Posterior vena cava (tissue), 2 donors: ENCODE results near the gene KRT5. TPM values are rescaled to one million over a fixed set of nuclear protein-coding genes. Genes with fewer than 3 reads are reported as not detected.

ENCODE experiments used
- DNase-seq: peaks from one replicate; pipeline ENCODE4 v3.0.0-alpha.2; 2020; ENCODE audit warnings: low spot score
- intact Hi-C, 2 donors: fragments of 100-400 bp; cut with DNase I; formaldehyde crosslinking; loops; one replicate each; pipeline versions ENCODE4 v1.14.1 to v1.14.2; 2022 to 2023
- total RNA-seq, 2 donors: library from RNA; stranded (reverse); fragmentation: NEBNext Ultra II Directional; extraction: Animal tissue kit (Norgen Biotek cat#: 25700); gene quantifications; one replicate each; pipeline ENCODE4 v1.2.1, GENCODE V29; 2021
- donor health status: DM: yes; HTN: yes; CAD: no.
- donor health status: DM: yes; HTN: yes; CAD: no.

KRT5 gene
- total RNA-seq, 2 donors from 2014 or later: not detected

DNA sequence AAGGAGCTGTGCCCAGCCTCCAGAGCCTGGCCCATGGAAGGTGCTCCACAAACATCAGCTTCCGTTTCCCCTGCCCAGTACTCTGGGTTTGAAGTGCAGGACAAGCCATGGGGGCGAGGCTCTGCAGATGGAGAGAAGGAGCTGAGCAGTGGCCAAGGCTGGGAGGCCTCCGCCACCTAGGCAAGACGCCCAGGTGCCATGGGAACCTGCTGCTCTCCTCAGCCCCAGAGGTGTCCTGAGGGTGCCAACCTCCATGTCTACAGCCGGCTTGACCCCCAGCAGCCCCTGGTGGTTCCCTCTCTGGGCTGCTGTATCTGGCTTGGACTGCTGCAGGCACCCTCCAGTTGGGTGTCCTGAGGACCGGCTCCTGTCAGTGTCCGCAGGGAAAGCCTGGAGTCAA is 20.3 kb upstream of the KRT5 start:
- intact Hi-C loops: no loop called here
- DNase-seq: no peak

DNA sequence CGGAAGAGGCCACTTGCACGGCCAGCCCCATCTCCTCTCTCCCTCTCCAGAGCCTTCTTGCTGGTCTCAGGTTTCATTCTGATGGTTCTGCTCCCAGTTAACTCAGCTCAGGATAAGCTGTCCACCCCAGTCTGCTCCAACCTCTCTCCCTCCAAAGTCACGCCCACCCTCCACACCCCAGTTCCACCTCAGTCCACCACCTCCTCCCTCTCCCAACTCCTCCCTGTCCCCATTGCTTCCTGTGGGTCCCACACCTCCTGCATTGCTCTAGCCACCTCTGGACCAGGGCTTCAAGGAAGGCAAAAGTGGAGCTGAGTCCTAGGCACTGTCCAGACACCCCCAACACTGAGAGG is 19.6 kb upstream of the KRT5 start:
- no peak for DNase-seq
- intact Hi-C loops: no loop called here

DNA sequence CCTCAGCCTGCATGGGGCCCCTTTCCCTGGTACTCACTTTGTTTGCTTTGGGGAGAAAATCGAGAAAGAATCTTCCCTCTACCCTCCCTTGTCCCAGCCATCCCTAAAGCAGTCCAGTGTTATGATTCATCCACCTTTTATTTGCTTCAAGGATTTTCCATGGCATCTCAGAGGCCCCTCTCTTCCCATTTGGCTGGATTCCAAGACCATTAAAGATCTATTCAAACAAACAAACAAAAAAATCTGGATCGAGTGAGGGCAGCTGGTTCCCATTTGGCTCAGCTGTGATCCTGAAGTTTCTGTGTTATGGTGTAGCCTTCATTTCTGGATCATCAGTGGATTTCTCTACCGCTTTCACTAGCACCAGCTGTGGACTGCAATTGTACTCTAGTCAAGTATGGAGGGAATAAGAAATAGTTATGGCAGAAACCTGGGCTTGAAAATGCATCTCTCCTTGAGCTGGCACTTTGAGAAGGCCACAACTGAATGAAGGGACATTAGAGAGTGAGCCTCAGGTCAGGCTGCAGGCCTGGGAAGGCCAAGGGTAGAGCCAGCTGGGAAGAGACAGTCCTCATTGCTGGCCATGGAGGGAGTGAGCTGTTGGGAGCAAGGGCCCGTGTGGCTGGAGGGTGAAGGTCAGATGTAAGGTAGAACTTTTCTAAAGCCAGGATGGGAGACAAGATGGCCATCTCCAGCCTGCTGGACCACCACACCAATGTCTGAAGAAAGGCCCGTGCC is 19.1 kb upstream of the KRT5 start:
- intact Hi-C loops: no loop called here
- DNase-seq: no peak

DNA sequence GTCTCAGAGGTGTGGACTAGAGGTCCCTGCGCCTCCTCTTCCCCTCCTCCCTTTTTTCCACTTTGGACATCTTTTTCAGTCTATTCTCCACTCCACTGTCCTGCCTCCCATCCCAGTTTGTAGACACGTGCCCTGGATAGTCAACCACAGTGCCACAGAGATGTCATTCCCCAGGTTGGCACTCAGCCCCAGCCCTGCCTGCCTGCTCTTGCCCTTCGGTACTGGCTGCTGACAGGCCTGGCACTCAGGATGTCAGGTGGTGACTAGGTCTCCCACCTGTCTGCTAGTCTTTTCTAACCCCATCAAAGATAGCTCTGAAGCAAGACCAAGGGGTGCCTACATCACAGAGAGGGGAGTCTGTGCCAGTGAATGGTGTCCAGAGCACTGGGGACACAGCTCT is 16.9 kb upstream of the KRT5 start:
- intact Hi-C loops: no loop called here
- DNase-seq: no peak

DNA sequence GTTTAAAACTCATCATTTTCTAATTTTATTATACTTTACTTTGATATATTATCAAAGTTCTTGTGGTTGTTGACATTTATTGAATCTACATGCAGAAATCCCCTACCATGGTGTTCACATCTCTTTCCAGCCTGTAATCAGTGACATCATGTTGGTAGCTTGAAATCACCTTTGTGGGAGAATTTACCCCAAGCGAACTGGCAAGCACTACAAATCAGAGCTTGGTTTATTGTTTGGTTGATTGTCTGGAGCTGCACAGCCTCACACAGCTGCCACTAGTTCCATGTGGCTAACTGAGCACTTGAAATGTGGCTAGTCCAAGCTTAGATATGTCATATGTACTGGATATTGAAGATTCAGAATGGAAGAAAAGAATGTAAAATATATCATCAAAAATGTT is 15.4 kb upstream of the KRT5 start:
- no peak for DNase-seq
- intact Hi-C loops: no loop called here

DNA sequence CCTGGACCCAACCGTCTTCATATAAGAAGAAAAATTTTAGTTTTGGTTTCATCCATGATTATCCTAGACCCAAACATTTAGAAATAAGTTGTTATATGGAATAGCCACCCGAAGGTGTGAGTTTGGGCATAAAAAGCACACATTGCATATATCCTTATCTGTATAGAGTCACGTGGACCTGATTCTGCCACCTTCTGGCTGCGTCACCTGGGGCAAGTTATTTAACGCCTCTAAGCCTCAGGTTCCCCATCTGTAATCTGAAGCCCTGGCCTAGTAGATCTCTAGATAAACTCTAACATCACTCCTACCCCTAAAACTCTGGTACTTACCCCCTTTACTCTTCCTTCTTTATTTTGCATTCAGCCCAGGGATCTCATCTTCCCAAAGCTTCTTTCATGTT is 14.3 kb upstream of the KRT5 start:
- intact Hi-C loops: no loop called here
- no peak for DNase-seq

DNA sequence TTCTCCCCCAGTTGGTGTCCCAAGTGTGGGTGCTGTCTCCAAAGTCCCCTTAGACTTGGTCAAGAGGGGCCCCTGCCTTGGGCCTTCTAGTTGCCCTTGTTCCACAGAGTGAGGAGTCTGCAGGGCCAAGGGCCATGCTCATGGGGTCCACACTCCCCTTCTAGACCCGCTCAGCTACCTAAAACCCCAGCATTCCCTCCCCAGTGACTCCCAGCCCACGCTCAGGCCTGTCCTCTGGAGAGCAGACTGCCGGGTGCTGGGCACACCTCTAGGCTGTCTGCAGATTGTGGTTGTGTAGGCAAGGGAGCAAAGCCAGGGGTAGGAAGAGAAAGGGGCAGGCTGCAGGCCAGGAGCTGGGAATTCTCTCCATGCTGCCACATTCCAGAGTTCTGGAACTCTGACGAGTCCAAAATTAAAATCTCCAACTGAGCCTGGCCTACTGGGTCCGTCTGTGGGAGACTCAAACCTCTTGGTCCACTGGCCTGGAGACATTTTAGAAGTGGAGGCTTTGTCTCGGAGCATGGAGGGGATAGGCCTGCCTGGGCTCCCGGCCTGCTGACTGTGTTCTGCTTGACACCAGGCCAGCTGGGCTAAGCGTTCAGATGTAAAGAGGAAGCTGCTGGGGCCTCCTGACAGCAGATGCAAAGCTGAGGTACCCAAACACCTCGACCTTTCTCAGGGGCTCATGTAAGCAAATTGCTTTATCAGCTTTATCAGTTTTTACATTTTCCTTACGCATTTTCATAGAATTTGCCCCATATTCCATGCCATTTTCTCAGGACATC is 13.7 kb upstream of the KRT5 start:
- DNase-seq: no peak
- intact Hi-C loops: no loop called here

DNA sequence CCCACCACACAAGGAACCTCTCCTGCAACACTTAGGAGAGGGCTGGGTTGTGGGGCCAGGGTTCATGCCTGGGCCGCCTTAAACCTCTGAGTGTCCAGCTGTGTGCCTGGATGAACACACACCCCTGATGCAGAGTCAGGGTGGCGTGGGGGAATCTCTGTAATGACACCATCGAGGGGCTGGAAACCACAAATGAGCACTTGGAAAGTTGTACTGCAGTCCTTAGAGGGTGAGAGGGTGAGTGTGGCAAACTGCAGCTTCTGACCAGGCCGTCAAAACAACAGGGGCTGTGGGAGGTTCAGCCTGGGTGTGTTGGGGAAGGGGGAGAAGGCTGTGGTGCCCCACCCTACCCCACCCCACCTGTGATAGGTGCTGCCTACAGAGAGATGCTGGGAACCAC is 12.4 kb upstream of the KRT5 start:
- intact Hi-C loops: no loop called here
- DNase-seq: no peak

DNA sequence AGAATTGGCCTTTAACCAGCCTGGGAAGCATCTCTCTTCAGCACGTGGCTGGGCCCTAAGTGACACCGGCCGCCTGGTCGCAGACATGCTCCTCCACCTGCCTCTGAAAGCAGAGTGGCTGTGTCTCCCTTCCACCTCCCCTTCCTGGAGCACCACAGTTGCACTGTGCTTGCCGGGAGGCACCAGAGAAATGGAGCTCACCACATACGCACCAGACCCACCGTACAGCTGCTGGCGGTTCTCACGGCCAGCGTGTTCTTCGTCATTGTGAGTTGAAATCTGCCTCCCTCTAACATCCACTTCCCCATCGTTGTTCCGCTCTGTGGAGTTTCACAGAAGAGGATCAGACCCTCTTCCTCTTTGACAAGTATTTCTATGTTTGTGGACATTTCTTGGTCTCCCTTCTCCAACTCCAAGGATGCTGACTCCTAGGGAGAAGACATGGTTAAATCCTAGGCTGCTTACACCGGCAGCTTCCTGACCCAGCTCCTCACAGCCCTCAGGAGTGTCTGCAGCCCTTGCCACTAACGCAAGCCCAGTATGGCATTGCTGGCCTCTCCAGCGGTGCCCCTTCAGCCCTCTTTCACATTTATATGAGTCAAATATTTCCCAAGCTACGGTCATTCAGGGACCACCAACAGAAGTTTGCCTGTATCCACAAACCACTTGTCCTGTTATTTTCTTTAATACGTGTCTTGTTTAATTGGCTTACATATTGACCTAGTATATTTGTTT is 11.5 kb upstream of the KRT5 start:
- peak; percentile 70 for DNase-seq
- intact Hi-C loops: no loop called here

DNA sequence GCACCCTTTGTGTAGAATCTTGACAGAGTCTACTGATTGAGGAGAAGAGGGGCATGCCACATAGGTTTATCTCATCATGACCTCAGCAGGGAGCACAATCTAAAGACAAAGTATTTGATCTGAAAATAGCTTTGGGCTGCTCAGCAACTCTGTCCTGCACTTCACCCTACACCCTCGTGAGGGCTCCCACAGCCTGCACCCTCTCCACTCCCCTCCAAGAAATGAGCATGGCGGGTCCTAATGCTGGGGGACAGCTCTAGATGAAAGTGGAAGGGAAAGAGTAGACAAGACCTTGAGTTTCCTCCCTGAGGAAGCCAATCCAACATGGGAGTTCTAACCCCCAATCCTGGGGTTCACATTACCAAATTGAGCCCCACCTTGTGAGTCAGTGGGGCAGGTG is 10.7 kb upstream of the KRT5 start:
- intact Hi-C loops: no loop called here
- DNase-seq: no peak

DNA sequence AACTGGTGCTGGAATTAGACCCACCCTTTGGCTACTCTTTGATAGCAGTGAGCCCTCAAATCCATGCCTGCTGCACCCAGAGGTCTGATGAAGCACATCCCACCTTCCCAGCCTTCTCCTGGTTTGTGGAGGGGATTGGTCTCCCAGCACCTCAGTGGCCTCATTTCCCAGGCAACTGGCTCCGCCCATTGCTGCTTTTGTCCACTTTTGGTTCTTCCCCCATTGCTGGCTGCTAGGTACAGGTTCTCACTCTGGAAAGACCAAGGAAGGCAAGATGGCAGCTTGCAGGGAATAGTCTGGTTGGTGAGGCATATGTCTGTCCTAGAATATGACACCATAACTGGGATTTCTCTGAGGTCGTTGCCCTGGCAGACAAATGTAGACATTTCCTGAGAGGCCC is 10.2 kb upstream of the KRT5 start:
- intact Hi-C loops: no loop called here
- no peak for DNase-seq

DNA sequence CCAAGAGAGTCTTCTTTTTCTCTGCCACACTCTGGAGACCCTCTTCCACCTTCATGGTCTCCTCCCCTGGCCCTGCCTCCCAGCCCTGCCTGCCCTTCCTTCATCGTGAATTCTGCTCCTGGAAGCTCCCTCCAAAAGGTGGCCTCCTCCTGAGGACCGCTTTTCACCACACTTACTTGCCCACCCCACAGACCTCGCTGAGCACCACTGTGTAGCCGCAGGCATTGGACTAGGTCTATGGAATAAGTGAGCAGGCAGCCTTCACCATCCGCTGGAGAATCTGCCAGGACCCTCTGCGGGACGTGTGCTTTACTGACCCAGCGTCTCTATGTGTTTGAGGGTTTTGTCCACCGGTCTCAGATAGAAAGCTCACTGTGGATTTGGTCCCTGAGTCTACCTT is 9.7 kb upstream of the KRT5 start:
- DNase-seq: no peak
- intact Hi-C loops: no loop called here

DNA sequence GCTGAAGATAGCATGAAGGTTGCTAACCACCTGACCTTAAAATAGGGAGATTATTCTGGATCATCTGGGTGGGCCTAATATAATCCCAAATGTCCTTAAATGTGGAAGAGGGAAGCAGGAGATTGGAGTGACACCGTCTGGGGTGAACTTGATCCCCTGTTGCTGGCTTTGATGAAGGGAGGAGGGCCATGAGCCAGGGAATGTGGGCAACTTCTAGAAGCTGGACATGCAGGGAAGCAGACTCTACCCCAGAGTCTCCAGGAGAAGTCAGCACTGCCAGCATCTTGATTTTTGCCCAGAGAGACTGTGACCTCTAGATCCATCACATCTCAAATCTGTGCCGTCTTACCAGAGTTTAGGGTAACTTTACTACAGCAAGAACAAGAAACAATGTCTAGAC is 9.2 kb upstream of the KRT5 start:
- DNase-seq: no peak
- intact Hi-C loops: no loop called here

DNA sequence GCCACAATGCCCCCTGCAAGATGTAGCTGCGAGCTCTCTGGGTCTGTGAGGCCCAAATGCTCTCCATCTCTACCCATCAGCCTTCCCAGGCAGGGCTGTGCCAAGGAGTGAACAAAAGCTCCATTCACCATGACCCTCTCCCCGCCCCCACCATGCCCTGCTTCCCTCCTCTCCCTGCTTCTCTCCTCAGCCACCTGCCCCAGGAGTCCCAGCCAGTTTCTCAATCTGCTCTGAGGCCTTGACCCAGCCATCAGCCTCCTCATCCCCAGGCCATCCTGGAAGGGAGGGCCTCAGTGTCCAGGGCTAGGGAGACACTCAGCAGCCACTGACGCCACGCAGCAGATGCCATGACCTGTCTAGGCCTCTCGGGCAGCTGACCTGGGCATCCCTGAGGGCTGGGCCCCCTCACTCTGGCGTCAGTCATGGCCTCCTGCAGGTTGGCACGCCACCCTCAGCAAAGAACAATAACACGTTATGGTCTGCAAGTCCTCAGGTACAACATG is 8.5 kb upstream of the KRT5 start:
- intact Hi-C loops: no loop called here
- DNase-seq: no peak

DNA sequence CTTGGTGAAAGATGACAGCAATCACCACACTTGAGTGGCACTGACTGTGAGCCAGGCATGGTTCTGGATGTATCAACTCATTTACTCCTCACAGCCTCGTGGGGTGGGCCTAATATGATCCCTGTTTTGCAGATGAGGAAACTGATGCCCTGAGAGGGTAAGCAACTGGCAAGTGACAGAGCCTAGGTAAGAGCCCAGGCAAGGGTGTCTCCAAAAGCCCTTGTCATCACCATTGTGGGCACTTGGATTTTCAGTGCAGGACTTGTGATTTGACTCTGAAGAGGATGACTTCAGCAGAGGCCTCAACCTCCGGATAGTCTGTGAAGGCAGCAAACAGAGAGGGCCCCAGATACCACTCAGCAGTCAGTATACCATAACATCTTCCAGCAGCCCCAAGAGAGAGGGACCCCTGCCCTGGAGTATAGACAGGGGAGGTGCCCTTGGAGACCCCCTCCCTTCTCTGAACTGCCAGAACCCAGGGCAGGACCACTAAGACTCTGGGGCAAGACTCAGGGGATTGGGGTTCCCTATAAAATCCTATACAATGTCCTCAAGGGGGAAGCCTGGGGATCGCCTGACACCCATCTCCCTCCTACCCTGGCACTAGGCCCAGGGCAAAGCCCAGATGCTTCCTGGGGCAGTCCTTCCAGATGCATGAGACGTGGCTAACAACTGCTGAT is 7.1 kb upstream of the KRT5 start:
- intact Hi-C loops: no loop called here
- DNase-seq: no peak

DNA sequence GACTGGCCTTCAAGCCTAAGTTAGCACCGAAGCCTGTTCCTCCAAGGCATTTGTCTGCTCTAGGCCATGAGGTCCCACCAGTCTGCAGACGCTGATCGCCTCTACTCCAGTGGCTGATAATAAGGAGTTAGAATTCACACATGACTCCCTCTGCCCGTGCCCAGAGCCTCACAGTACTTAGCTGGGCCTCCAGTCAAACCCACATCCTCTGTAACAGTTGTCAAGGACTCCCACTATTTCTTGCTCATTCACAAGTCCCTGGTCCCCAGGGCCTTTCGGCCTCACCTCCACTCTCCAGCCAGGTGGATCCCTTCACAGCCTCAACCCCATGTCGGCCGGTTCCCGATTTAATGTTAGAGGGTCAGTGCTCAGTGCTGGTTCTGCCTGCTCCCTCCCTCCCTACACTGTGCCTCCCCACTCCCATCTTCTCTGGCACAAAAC is 6.3 kb upstream of the KRT5 start:
- intact Hi-C loops: no loop called here
- DNase-seq: no peak

DNA sequence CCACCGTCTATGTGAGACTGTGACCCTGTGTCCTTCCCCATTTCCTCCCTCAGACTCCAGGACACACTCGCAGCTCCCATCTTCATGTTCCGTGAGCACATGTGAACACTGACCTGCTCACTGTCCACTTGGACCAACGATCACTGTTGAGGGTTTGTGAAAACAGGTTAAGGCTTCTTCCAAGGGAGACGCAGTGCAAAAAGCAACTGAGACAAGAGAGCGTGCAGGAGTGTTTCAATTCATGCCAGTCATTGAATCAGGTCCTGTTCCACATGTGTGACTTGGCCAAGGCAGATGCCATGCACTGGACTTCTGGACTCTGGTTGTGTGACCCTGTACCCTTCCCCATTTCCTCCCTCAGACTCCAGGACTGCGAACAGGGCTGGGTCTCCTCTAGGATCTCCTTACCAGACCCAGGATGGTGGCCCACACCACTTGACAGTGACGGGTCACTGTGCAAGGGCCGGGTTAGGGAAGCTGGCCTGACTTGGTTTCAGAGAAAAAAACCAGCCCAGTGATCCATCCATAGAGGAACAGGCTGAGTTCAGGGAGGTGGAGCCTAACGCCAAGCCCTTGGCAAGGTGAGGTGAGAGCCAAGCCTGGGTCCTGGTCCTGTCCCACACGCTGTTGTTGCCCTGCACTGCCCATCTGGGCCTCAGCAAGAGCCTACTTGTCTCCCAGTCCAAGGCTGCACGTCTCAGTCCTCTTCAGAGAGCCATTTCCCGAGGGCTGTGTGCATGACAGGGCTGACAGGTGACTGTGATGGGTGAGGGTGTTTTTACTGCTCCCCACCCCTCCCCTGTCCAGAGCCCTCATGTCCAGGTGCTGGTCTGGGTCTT is 5.7 kb upstream of the KRT5 start:
- DNase-seq: no peak
- intact Hi-C loops: no loop called here

DNA sequence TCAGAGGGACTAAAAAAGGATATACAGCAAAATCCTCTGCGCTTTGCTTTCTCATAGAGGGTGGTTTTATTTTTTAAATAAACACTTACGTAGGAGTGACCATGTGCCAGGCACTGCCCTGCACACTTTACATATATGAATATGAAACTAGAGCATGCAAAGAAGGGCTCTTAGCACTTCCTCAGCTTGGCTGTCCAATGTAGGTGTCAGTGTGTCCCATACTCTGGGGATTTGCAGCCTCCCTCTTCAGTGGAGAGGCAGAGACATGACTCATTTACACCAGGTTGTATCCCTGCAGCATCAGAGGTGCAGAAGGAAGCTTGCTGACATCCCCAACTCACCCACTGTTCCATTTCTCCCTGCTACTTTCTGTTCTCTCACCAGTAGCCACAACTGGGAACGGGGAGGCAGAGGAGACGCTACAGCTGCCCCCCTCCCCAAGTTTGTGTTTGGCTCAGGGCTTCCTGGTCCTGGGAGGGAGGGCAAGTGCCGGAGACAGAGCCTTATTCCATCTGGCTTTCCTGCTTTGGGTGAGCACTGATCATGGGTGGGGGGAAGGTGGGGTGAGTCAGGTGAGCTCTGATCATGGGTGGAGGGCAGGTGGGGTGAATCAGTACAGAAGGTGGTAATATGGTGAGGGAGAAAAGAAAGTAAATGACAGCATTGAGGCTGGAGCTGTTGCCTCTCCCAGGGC is 4.9 kb upstream of the KRT5 start:
- DNase-seq: no peak
- intact Hi-C loops: no loop called here
